COLO829 (cell line): ENCODE results near the gene ZC3H10.
"Not testable (repeated sequence)": the region's sequence is repeated elsewhere in the genome, so short reads cannot be mapped to it uniquely, and the experiment has no call there.

Experiments used
- DNase-seq: peaks from one replicate; pipeline ENCODE4 v3.0.0; 2012; ENCODE audit warnings: low spot score

ZC3H10 gene, protein sequence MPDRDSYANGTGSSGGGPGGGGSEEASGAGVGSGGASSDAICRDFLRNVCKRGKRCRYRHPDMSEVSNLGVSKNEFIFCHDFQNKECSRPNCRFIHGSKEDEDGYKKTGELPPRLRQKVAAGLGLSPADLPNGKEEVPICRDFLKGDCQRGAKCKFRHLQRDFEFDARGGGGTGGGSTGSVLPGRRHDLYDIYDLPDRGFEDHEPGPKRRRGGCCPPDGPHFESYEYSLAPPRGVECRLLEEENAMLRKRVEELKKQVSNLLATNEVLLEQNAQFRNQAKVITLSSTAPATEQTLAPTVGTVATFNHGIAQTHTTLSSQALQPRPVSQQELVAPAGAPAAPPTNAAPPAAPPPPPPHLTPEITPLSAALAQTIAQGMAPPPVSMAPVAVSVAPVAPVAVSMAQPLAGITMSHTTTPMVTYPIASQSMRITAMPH

GRCh38 chr12:56117778-56118687 lies at the start of gene ZC3H10:
Gene ZC3H10, plus strand, starts transcription at chr12:56118266. Its CDS starts 2,297 bp downstream, at chr12:56120563.
- DNase-seq: peak; percentile 98

DNA sequence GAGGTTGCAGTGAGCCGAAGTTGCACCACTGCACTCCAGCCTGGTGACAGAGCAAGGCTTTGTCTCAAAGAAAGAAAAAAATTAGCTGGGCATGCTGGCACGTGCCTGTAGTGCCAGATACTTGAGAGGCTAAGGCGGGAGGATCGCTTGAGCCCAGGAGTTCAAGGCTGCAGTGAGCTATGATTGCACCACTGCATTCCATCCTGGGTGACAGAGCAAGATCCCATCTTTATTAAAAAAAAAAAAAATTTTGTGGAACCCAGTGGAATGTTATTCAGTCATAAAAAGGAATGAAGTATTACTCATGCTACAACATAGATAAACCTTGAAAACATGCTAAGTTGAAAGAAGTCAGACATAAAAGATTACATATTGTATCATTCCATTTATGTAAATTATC lies 46.4 kb upstream of the ZC3H10 start:
- DNase-seq: no peak

GRCh38 chr12:56074396-56074795 lies 43.7 kb upstream of the ZC3H10 start:
- no peak for DNase-seq

DNA sequence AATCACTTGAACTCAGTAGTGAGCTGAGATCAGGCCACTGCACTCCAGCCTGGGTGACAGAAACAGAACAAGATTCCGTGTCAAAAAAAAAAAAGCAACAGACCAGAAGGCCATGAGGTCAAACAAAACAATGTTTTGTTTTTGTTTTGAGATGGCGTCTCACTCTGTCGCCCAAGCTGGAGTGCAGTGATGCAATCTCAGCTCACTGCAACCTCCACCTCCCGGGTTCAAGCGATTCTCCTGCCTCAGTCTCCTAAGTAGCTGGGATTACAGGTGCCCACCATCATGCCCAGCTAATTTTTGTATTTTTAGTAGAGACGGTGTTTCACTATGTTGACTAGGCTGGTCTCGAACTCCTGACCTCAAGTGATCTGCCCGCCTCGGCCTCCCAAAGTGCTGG lies 40.1 kb upstream of the ZC3H10 start:
- not testable (repeated sequence) for DNase-seq

- no peak for DNase-seq
These were observed 39.6 kb upstream of the ZC3H10 start for GRCh38 chr12:56078427-56078826.

DNA sequence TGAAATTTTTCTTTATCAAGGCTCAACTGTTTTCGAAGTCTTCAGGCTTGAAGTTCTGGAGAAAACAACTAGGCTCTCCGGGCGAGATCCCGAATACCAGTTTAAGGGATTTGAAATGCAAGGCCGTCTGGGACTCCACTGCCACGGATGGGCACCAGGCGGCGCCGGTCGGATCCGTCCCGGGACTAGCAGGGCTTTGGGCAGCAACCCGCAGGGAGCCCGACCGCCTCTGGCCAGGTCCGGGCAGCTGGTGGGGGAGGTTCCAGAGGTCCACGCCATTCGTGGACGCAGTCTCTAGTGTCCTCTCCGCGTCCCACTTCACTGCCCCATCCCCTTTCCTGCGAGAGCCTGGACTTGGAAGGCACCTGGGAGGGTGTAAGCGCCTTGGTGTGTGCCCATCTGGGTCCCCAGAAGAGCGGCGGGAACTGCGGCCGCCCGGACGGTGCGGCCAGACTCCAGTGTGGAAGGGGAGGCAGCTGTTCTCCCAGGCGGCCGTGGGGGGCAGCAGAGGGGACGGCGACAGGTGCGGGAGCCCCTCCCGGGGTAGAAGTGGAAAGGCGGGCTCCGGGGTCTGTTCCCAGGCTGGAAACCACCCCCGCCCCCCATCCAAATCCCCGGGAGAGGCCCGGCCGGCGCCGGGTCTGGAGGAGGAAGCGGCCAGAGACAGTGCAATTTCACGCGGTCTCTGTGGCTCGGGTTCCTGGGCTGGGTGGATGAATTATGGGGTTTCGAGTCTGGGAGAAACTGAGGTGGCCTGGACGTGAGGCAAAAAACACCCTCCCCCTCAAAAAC lies 38.9 kb upstream of the ZC3H10 start:
- peak; percentile 78 for DNase-seq

DNA sequence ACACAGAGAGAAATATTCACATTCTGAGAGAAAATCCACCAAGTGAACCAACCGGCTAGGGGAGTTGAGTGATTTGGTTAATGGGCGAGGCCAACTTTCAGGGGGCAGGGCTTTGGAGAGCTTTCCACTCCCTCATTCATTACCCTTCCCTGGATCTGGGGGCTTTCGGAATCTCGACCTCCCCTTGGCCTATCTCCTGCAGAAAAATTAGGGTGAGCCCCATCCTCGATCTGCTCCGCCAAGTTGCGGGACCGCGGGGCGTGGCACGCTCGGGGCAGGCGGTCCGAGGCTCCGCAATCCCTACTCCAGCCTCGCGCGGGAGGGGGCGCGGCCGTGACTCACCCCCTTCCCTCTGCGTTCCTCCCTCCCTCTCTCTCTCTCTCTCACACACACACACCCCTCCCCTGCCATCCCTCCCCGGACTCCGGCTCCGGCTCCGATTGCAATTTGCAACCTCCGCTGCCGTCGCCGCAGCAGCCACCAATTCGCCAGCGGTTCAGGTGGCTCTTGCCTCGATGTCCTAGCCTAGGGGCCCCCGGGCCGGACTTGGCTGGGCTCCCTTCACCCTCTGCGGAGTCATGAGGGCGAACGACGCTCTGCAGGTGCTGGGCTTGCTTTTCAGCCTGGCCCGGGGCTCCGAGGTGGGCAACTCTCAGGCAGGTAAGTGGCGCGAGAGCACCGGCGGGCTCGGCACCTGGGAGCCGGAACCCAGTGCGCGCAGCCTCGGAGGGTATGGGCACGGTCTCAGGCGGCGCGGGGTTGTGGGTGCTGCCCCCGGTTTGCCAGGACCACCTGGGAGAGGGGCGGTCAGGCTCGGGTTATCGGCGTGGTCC lies 38.1 kb upstream of the ZC3H10 start, which contains the start of gene ERBB3:
TSS of gene ERBB3 (plus strand) at position 443 of the 833 bp plus-strand sequence. CDS start at position 579, 136 bp downstream.
- peak; percentile 92 for DNase-seq

GRCh38 chr12:56080556-56081138 lies 37.4 kb upstream of the ZC3H10 start:
- DNase-seq: no peak

GRCh38 chr12:56081393-56082347 lies 36.4 kb upstream of the ZC3H10 start:
- peak; percentile 80 for DNase-seq

- no peak for DNase-seq
These were observed 35.7 kb upstream of the ZC3H10 start for GRCh38 chr12:56082382-56082781.

DNA sequence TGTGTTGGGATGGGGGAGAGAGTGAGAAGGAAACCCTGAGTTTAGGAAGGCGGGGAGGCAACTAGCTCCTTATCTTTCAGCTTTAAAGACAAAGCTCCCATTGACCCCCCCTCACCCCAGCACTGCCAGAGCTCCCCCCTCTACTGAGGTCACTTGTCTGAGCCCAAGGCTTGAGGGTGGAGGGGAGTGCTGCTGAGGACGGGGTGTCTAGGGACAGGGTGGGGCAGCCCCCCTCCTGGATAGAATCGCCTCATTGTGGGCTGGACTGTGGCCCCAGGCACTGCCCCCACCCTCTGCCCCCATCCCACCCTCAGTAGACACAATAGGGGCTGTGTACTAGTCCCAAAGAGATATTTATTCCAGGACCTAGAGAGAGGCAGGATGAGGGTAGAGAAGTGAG lies 35.1 kb upstream of the ZC3H10 start:
- peak; percentile 92 for DNase-seq

GRCh38 chr12:56084958-56085543 lies 33.0 kb upstream of the ZC3H10 start:
- no peak for DNase-seq

DNA sequence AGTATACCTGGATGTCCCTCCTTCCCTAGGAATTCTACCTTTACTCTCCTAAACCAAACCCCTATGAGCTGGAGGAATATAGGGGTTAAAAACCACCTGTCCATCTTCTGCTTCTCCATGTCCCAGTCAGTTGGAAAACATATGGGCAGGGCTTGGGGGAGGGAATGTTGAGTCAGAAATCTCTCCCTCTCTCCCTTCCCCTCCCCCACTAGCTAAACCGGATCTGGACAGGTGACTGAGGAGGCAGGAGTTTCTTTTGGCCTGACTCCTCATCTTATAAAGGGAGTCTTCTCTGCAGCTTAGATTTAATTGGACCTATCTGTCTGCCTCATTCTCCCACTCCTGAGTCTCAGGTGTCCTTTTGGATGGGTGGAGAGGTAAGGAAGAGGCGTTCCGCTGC lies 32.0 kb upstream of the ZC3H10 start:
- no peak for DNase-seq

DNA sequence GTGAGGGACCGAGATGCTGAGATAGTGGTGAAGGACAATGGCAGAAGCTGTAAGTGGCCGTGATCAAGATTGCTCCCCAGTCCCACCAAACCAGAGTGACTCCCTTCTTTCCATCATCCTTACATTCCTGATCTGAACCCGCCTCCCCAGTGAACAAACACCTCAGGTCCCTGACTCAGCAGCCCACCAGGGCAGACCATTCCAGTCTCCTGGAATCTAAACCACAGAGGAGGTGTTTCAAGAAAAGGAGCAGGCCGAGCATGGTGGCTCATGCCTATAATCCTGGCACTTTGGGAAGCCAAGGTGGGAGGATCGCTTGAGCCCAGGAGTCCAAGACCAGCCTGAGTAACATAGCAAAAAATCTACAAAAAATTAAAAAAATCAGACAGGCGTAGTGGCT lies 31.5 kb upstream of the ZC3H10 start:
- no peak for DNase-seq

- DNase-seq: no peak
These were observed 30.8 kb upstream of the ZC3H10 start for GRCh38 chr12:56087220-56087619.

DNA sequence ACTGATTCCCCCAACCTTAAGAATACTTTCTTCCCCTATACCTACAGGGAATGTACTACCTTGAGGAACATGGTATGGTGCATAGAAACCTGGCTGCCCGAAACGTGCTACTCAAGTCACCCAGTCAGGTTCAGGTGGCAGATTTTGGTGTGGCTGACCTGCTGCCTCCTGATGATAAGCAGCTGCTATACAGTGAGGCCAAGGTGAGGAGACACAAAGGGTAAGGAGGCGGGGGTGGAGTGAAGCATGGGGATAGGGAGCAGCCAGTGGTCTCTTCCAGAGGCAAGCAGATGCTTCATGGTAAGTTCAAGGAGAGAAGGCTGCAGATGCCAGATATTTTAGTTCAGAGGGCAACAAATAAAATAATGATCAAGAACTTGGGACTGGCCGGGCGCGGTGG lies 20.3 kb upstream of the ZC3H10 start:
- DNase-seq: no peak

GRCh38 chr12:56098592-56098991 lies 19.5 kb upstream of the ZC3H10 start:
- no peak for DNase-seq

GRCh38 chr12:56099787-56100186 lies 18.3 kb upstream of the ZC3H10 start:
- DNase-seq: no peak

DNA sequence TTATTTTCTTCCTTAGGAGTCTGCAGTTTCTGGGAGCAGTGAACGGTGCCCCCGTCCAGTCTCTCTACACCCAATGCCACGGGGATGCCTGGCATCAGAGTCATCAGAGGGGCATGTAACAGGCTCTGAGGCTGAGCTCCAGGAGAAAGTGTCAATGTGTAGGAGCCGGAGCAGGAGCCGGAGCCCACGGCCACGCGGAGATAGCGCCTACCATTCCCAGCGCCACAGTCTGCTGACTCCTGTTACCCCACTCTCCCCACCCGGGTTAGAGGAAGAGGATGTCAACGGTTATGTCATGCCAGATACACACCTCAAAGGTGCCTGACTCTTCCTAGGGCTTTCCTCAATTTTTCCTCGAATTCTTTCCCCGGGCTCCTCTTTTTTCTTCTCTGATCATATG lies 17.0 kb upstream of the ZC3H10 start:
- no peak for DNase-seq
